Stimulated activated CD4-positive, alpha-beta T cell treated with anti-CD3 and anti-CD28 coated beads, Interleukin-12 subunit alpha, Interleukin-12 subunit beta, amount 100 ng/mL, for 48 hours (primary cell): Measurements from ENCODE around the gene CCDC198.

Source experiments
- DNase-seq, 3 donors: peaks; one replicate each; pipeline ENCODE4 v3.0.0-alpha.2; 2020; ENCODE audit warnings: low read depth in 2 of 3, low spot score in 1 of 3

Gene CCDC198

DNA sequence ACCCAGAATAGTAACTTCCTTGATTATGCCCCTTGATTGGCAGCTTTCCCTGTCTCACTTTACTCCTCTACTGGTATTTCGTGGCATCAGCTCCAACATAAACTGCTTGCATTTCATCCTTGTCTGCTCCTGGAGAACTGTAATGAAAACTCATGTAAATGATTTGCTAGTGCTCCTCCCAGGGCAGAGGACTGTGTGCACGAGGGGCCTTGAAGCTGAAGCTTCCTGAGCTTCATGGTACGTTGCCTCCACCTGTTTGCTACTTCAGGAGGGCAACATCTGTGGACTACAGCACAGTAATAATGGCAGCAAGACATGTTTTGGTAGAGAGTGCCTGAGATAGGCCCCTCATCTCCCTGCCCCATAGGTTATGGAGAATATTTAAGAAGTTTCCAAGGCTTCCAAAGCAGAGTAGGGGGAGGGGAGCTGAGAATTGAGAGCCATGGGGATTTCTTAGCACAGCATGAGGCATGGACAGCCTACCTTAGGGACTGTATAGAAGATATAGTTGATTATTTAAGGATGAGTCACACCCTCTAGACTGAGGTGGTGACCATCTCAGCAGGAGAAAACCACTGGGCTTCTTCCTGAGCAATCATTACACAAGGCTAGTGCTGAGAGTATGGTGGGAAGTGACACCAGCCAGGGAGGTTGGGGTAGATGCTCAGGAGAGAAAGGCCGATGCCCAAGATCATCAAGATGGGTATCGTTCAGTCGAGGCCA lies 29.5 kb downstream of the CCDC198 start:
- no peak for DNase-seq

DNA sequence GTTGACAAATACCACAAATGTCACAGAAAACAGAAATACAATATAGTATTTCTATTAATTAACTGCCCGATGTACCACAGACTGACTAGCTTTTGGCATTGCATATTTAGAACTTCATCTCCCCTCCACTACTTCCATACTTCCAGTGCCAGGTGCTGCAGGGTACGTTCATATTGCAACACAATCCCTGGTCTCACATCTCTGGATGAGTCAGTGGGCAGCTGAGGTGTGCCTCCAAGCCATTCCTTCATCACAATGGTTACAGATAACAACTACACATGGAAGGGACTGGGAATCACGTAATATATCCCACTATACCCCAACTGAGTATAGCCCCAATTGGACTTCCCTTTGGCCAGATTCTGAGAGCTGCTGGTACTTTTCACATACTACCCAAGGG lies 31.1 kb downstream of the CCDC198 start:
- DNase-seq: no peak

DNA sequence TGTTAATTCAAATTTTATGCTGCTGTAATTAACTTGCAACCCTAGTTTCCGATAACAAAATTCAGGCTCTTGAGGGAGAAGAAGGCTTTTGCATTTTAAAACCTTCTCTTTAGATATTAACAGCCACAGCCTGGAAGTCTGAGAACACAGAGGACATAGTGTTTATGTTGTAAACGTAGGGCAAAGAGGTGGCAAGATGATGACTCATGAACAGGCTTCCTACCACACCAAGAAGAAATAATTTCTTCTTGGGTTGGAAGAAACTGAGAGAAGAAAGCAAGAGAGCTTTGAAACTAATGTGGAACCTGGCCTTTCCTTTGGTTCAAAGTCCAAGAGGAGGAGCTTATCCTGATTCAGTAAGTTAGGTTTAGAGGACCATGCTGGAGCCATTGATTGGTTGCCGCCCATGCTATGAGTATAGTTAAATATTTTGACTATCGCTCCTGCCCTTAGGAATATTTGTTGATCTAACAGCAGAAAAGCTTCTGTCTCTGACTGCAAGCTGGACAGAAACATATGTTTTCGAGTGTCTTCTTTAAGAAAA lies 31.8 kb downstream of the CCDC198 start:
- no peak for DNase-seq

DNA sequence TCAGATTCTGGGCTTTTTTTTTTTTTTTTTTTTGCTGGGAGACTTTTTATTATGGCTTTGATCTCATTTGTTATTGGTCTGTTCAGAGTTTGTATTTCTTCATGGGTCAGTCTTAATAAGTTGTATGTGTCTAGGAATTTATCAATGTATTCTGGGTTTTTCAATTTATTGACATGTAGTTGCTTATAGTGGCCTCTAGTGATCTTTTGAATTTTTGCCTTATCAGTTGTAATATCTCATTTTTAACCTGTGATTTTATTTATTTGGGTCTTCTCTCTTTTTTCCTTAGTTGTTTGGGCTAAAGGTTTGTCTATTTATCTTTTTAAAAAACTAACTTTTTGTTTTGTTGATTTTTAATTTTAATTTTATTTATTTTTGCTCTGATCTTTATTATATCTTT lies 57.7 kb downstream of the CCDC198 start:
- DNase-seq: no peak

DNA sequence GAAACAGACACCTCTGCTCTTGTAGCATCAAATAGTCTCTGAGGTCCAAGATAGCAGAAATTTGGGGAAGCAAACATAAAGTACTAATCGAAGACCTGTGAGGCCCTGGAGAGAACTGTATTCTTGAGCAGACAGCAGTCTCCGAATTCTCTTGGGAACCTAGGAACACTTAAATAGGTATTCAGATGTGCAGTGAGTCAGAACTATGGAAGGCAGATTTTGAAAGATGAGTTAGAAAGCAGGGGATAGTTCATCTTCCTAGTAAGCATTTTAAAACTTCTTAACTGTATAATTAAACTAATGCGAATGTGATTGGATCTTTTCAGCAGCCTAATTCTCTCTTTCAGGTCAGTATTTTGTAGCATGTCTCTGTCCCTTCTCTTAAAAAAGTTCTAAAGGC lies 72.7 kb downstream of the CCDC198 start:
- DNase-seq: no peak

DNA sequence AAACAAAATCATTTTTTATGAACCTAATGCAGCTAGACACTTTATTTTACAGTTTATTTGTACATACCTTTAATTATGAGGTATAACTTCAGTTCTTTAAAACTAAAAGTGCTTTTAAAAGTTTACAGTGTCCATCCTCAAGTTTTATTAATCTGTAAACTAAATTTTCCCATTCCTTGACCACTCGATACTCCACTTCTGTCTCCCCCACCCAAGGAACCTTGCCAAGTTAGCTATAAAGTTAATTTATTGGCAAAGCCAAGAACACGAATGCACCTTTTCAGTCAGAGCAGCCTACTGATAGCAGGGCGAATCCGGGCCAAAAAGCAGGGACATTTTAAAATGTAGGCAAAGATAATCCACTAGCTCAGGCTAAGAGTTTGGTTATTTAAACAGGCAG lies 73.6 kb downstream of the CCDC198 start:
- DNase-seq: no peak
